Measurements from ENCODE around the gene GON7.

The GON7 gene

DNA sequence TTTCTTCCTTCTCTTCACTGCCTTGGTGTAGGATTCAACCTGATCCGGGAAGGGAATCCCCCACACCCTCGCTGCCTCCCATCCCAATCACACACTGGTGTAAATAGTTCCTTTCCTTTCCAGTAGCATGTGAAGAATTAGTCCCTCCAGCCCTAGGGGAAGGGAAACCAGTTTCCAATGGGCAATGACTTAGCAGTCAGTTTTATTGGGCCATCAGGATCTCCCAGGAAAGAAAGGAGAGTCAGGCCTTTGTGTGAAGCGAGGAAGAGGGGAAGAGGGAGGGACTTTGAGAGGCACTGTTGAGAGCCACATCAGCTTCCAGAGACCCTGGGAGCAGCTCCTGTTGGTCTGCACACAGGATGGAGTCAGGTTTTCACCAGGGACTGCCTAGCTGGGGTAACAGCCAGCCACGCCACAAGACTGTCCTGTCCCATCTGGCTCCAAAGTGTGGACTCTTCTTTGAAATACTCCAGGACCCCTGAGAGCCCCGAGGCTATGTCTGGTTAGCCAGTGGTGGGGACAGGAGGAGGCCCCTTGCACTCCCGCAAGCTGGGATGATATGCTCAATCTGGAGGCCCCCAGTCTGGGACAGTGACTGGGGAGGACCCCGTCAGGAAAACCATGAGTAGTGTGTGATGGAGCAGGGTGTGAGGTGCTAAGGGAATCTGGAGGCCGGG is 50.0 kb downstream of the GON7 start:
- no peak for DNase-seq

DNA sequence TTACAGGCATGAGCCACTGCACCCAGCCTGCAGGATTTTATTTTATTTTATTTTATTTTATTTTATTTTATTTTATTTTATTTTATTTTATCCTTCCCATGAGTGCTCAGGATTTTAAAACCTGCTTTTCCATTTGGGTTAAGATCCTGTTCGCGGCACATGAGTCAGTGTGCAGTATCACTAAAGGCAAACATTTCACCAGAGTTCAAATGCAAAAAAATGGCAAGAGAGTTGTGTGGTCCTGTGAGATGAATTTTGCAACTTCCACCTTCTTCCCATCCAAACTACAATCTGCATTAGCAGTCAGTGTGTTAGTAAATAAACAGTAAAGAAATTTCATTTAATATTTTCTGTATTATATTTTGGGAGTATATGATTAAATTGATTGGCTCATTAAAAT is 51.2 kb downstream of the GON7 start:
- no peak for DNase-seq

DNA sequence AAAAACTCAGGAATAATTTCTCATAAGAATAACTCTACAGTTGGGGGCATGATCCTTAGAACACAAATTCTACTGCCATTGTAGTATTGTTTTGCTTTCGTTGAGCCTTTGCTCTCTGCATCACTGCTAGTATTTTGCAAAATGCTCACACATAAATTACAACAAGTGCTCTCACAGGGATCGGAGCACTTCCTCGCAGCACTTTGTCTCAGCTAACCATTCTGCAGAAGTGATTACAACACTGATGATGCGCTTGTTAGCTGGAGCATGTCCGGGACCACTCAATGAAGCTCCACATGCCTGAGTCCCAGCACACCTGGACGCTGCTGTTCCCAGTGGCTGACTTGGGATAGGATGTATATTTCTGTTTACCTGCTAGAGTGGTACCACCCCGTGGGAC is 53.7 kb downstream of the GON7 start:
- DNase-seq, result no peak

Measured in activated T-cell treated with anti-CD3 and anti-CD28 coated beads for 4 hours (primary cell).